ENCODE results near the gene MMP23B. TPM values are rescaled to one million over a fixed set of nuclear protein-coding genes. Genes with fewer than 3 reads are reported as not detected.
"Not testable (repeated sequence)": the region's sequence is repeated elsewhere in the genome, so short reads cannot be mapped to it uniquely, and the experiment has no call there.

MMP23B gene
- total RNA-seq (2014; rRNA removed; shearing (Covaris generic)), result 0.27 TPM in 1 of 2 replicates, not detected in the other

DNA sequence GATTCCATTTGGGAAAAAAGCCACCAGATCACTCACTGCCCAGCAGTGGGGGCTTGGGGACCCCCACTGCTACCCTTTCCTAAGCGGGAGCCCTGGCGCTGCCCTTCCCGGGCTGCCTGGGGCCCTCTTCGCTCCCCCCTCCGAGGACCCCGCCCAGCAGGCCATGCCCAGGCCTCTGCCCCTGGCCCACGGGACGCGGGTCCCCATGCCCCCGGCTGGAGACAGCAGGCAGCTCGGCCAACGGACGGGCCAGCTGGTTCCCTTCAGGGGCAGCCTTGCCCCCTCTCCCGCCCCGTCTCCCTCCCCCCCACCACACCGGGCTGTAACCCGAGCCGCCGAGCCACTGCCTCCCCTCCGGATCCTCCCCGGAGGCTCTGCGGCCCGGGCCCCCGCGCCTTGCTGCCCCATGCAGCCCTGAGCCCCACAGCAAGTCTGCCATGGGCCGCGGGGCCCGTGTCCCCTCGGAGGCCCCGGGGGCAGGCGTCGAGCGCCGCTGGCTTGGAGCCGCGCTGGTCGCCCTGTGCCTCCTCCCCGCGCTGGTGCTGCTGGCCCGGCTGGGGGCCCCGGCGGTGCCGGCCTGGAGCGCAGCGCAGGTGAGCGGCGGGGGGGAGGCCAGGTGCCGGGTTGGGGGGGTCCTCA is at the start of gene MMP23B:
Gene MMP23B, plus strand, starts transcription at position 392 of the 639 bp plus-strand sequence. Its CDS starts 46 bp downstream, at position 438.
- DNase-seq (ENCODE audit: low read depth), result no peak

- no peak for DNase-seq (ENCODE audit: low read depth)
Measured at GRCh38 chr1:1582585-1583346, 49.2 kb upstream of the MMP23B start.

GRCh38 chr1:1583347-1584010 is 48.5 kb upstream of the MMP23B start:
- DNase-seq (ENCODE audit: low read depth), result no peak

DNA sequence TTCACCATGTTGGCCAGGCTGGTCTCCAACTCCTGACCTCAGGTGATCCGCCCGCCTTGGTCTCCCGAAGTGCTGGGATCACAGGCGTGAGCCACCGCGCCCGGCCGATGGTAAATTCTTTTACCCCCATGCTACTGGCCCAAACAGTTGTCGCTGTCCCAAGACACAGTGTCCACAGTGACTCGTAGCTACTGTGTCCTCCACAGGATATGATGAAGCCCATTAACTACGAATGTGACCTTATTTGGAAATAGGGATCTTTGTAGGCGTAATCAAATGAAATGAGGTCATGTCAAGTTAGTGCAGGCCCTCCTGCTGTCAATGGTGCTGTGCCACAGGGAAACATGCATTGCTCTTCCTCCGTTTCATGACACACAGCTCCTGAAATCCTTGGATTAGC is 40.5 kb upstream of the MMP23B start:
- DNase-seq (ENCODE audit: low read depth), result peak; percentile 47

DNA sequence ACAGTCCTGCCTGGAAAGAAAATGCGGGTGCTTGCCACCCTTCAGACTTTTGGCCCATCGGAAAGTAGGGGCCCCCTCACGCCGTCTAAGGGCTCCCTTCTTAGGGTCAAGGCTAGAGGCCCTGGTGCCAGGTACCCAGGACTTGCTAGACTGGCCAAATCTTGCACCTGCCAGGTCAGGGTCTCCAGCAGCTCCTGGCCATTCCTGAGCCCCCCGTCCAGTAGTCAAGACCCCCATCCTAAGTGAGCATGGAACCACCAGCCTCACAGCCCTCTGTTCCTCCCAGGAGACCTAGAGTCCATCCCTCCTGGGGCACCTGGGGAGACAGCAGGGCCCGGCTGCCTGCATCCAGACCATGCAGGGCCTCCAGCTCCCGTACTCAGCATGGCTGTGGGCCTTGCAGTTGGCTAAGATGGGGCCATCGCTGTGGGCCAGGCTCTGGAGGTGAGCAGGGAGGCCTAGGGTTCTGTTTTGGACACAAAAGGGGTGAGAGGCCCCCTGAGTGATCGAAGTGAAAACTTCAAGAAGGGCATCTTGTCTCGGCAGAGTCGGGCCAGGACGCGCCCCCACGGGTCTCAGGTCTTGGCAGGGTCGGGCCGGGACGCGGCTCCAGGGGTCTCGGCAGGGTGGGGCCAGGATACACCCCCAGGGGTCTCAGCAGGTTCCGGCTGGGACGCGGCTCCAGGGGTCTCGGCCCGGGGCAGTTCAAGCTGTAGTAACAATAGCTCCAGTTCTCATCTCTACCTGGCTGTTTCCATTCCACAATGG is 38.0 kb upstream of the MMP23B start:
- no peak for DNase-seq (ENCODE audit: low read depth)

DNA sequence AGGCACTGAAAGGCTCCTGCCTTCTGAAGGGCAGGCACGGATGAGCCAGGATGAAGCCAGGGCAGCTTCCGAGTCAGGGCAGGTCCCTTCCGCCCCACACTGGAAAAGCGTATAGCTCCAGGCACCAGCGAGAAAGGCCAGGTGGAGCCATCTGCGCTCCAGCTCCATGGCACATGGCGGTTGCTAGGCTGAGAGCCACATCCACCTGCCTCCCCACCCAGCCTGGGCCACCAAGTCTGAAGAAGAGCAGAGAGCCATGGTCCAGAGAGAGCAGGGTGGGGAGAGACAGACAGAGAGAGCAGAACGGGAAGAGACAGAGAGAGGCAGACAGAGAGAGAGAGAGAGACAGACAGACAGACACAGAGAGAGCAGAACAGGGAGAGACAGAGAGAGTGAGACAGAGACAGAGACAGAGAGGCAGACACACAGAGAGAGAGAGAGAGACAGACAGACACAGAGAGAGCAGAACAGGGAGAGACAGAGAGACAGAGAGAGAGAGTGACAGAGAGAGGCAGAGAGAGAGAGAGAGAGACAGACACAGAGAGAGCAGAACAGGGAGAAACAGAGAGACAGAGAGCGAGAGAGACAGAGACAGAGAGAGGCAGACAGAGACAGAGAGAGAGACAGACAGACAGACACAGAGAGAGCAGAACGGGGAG is 37.2 kb upstream of the MMP23B start:
- DNase-seq (ENCODE audit: low read depth), result peak; percentile 31

GRCh38 chr1:1595341-1595740 is 36.6 kb upstream of the MMP23B start:
- DNase-seq (ENCODE audit: low read depth), result not testable (repeated sequence)

DNA sequence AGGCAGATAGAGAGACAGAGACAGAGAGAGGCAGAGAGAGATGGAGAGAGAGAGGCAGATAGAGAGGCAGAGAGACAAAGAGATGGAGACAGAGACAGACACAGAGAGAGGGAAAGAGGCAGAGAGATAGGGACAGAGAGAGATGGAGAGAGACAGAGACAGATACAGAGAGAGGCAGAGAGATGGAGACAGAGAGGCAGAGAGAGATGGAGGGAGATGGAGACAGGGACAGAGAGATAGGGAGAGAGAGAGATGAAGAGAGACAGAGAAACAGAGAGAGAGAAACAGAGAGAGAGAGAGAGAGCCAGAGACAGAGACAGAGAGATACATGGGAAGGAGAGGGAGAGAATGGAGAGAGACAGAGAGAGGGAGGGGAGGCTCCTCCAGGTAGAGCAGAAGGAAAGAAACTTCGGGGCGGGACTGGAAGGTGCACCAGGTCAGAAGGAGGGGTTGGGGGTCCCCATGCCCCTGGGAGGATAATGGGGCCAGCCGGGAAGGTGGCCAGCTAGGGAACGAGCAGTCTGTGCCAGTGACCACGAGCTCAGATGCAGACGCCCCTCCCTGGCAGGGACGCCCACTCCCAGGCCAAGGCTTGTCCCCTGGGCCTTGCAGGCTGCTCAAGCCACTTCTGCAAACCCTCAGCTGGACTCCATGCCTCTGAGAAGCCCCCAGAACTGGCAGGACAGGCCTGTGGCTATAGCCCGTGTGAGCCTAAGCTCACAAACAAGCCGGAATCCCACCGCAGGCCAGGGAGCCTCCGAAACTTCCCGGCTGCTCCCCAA is 35.3 kb upstream of the MMP23B start:
- no peak for DNase-seq (ENCODE audit: low read depth)

GRCh38 chr1:1597275-1597930 is 34.6 kb upstream of the MMP23B start:
- peak; percentile 31 for DNase-seq (ENCODE audit: low read depth)

DNA sequence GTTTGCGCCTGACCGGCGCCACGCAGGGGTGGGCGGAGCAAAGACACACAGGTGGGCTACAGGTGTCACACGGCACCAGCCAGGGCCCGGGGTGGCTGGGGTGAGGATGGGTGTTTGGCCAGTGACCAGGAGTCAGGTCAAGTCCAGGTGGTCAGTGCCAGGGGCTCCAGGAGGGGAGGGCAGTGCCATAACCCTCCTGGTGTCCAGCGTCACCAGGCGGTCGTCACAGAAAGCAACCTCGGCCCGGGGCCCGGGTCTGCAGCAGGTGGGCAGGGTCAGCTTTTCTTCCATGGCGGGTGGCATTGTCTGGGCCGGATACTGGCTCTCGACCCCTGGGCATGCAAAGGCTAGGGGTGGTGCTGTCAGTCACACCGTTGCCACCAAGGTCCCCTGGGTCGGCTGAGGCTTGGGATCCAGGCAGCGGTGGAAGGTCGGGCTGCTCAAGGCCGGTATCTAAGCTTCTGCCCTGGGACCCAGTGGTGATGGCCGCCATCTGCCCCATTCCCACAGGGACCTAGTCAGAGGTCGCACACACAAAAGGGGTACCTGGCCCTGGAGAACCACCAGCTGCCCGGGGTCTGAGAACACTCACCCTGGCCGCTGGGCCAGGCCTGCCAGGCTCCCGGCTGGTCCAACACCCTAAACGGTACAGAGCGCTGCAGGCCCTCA is 33.8 kb upstream of the MMP23B start:
- no peak for DNase-seq (ENCODE audit: low read depth)

- DNase-seq (ENCODE audit: low read depth), result no peak
Measured at GRCh38 chr1:1598720-1599029, 33.3 kb upstream of the MMP23B start.

DNA sequence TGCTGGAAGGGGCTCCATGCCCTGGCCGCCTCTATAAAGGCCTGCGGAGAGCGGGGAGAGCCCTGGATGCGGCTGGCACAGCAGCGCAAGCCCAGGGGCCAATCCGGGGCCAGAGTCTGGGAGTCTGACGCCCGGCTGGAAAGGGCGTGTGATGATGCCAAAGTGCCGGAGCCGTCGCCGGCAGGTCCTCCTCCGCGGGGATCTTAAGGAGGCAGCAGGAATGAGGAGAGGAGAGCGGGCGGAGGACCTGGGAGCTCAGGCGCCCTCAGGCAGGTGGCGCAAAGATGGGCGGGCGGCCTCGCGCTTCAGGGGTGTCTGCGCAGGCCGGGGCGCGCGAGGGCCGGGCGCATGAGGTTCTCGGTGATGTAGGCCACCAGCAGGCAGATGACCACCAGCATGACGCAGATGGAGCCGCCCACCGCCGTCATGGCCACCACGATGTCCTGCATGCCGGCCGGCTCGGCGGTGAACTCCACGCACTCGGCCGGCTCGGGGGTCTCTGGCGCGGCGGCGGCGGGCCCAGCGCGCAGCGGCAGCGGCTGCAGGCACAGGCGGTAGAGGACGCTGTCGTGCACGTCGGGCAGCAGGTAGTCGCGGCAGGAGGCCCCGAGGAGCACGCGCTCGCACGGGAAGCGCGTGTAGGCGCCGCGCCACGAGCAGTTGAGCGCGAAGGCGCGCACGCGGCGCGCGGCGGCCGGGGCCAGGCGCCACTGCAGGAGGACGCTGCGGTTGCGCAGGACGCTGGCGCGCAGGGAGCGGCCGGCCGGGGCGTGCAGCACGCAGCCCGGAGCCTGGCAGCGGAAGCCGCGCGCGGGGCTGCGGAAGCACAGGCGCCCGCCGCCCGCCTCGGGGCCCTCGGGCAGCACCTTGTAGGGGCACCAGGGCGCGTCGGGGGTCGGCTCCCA is 32.7 kb upstream of the MMP23B start:
- DNase-seq (ENCODE audit: low read depth), result no peak

GRCh38 chr1:1599935-1600860 is 31.8 kb upstream of the MMP23B start, which contains the start of gene FNDC10:
Gene FNDC10 (minus strand): TSS chr1:1600135. CDS start chr1:1600015, 120 bp downstream.
- DNase-seq (ENCODE audit: low read depth), result no peak

DNA sequence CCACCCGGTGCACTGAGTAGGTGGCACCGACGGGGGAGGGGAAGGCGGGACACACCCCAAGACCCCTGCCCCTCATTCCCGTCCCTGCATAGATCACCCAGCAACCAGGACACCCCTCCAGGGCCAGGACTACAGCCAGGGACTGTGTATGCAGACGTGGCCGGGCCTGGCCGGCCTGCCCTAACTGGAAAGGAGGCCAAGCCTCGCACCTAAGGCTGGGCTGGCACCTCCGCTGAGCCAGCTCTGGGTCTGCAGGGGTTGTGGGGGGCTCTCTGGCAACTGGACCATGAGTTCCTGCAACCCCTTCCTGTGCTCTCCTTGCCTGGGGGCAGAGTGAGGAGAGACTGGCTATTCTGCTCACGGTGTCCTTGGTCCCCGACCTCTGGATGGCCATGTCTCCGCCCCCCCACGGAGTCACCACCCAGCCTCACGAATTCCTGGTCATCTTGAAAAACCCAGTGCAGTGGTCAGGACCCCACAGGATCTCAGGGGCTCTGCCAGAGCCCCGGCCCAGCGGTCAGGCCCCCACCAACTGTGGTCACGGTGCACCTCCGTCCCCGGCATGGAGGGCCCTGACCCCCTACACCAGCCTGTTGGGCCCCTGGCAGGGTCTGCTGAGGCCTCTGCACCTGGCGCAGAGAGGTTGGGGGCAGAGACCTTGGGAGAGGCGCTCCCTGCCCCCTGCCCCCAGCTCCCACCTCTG is 31.0 kb upstream of the MMP23B start:
- DNase-seq (ENCODE audit: low read depth), result no peak

DNA sequence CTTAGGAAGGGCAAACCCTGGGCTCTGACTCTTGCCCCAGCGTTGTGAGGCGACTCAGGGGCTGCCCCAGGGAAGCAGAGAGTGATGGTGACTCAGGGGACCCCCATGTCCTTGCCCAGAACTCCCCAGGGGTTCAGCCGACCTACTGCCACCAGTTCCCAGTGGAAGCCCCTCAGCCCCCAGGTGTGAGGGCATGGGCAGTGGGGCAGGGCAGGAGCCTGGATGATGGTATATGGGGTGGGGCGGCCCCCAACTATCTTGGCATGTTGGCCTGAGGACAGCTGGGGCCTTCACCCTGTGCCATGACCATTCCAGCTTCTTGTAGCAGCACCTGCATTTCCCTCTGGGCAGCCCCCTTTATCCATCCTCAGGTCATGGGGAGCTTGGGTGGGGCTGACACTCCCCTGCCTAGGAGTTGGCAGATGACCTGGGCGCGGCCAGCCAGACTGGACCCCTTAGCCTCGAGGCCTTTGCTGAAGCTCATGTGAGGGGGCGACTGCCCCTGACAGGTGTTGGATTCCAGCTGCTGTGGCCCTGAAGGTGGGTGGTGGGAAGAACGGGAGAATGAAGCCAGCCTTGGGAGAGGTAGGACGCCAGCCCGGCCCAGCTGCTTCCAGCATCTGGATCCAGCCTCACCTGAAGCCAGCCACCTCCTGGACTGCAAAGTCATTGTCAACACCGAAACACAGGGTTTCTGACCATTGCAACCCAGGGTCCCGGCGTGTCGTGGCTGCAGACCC is 30.2 kb upstream of the MMP23B start:
- no peak for DNase-seq (ENCODE audit: low read depth)

Data from M059J (cell line).